Nephron progenitor cell (in vitro differentiated cells): ENCODE results near the gene CMTM5.
A peak's percentile ranks its signal among the peaks of the same experiment; 100 is the strongest.

Experiments
- DNase-seq: peaks from one replicate; pipeline ENCODE4 v3.0.0; 2021
- H3K27ac Mint-ChIP-seq: 2 replicates; pipeline ENCODE4 v1.8.0; 2021; ENCODE audit warnings: mild to moderate bottlenecking, moderate library complexity, mixed read lengths
- H3K27me3 Mint-ChIP-seq: 2 replicates; pipeline ENCODE4 v1.8.0; 2021; ENCODE audit warnings: mild to moderate bottlenecking, low read depth, mixed read lengths; ENCODE audit not compliant: poor library complexity
- H3K36me3 Mint-ChIP-seq: 2 replicates; pipeline ENCODE4 v1.8.0; 2021; ENCODE audit warnings: low read depth, mixed read lengths
- H3K4me1 Mint-ChIP-seq: 2 replicates; pipeline ENCODE4 v1.8.0; 2021; ENCODE audit warnings: mixed read lengths
- H3K4me3 Mint-ChIP-seq: 2 replicates; pipeline ENCODE4 v1.8.0; 2021; ENCODE audit warnings: mild to moderate bottlenecking, moderate library complexity, mixed read lengths
- H3K9me3 Mint-ChIP-seq: 2 replicates; pipeline ENCODE4 v1.8.0; 2021; ENCODE audit warnings: mild to moderate bottlenecking, moderate library complexity, mixed read lengths
- CTCF ChIP-seq: fragments of 200-600 bp; sonication (generic); IDR thresholded peaks from 2 replicates; pipeline ENCODE4 v1.5.0; 2021; ENCODE audit warnings: antibody characterized with exemption

CMTM5 gene

GRCh38 chr14:23376482-23377197 is at the start of gene CMTM5:
Gene CMTM5, plus strand, starts transcription at chr14:23377046. Its CDS starts 206 bp downstream, at chr14:23377252.
- H3K27ac Mint-ChIP-seq = no peak within 1 kb of the TSS
- peak within 1 kb of the TSS; percentile 42 for H3K4me3 Mint-ChIP-seq
- H3K36me3 Mint-ChIP-seq = no peaks in the 10 kb centered on the region

GRCh38 chr14:23327947-23328744 is 48.7 kb upstream of the CMTM5 start:
- Mint-ChIP-seq H3K36me3 (peaks cover 29% of the 10 kb centered on the region), H3K4me3 (no peak overlapping the region), H3K9me3 (no peaks in the 10 kb centered on the region), H3K27ac (no peak overlapping the region), H3K4me1 (peaks cover 28% of the 10 kb centered on the region), H3K27me3 (peaks cover 9% of the 10 kb centered on the region)
- TF ChIP-seq CTCF = peak; percentile 89
- peak; percentile 72 for DNase-seq

More at GRCh38 chr14:23376482-23377197, at the start of gene CMTM5:
- H3K27me3 Mint-ChIP-seq = peaks cover 27% of the 10 kb centered on the region
- no peaks in the 10 kb centered on the region for H3K9me3 Mint-ChIP-seq
- peaks cover 30% of the 10 kb centered on the region for H3K4me1 Mint-ChIP-seq
- DNase-seq = peak; percentile 34
- TF ChIP-seq CTCF = no peak

- DNase-seq = no peak
- no peaks in the 10 kb centered on the region for H3K36me3 Mint-ChIP-seq
- peaks cover 45% of the 10 kb centered on the region for H3K27me3 Mint-ChIP-seq
- H3K27ac Mint-ChIP-seq = no peak overlapping the region
- H3K4me3 Mint-ChIP-seq = no peak overlapping the region
- H3K9me3 Mint-ChIP-seq = peaks cover 38% of the 10 kb centered on the region
- H3K4me1 Mint-ChIP-seq = no peaks in the 10 kb centered on the region
- TF ChIP-seq CTCF = no peak
Measured at GRCh38 chr14:23335623-23336022, 41.2 kb upstream of the CMTM5 start.

GRCh38 chr14:23339506-23340268 is 37.2 kb upstream of the CMTM5 start:
- H3K4me3 Mint-ChIP-seq = no peak overlapping the region
- no peak overlapping the region for H3K27ac Mint-ChIP-seq
- H3K36me3 Mint-ChIP-seq = no peaks in the 10 kb centered on the region
- no peaks in the 10 kb centered on the region for H3K4me1 Mint-ChIP-seq
- H3K27me3 Mint-ChIP-seq = peaks cover 22% of the 10 kb centered on the region
- no peak for DNase-seq
- no peak for TF ChIP-seq CTCF
- H3K9me3 Mint-ChIP-seq = peaks cover 49% of the 10 kb centered on the region

- Mint-ChIP-seq H3K4me3 (no peak overlapping the region), H3K9me3 (peaks cover 22% of the 10 kb centered on the region), H3K4me1 (peaks cover 9% of the 10 kb centered on the region), H3K36me3 (peaks cover 2% of the 10 kb centered on the region), H3K27me3 (peaks cover 1% of the 10 kb centered on the region), H3K27ac (no peak overlapping the region)
- no peak for TF ChIP-seq CTCF
- no peak for DNase-seq
Measured at GRCh38 chr14:23344481-23344880, 32.4 kb upstream of the CMTM5 start.
